Ovary (tissue), 3 donors: Measurements from ENCODE around the gene ARHGEF7.

Experiments used
- EP300 ChIP-seq: sonication (generic); formaldehyde crosslinking; IDR thresholded peaks from one replicate; pipeline ENCODE4 v1.6.1; 2017; ENCODE audit warnings: antibody characterized with exemption
- POLR2A ChIP-seq: fragments of 450-650 bp; IDR thresholded peaks from one replicate; pipeline ENCODE4 v1.6.1; 2017; ENCODE audit warnings: antibody characterized with exemption, mild to moderate bottlenecking, moderate library complexity
- TF ChIP-seq, protein P1 (sequence below), 3 donors: fragments of 450-650 bp in 2 of 3; fragments of 200-600 bp in 1 of 3; IDR thresholded peaks; one replicate each; pipeline versions ENCODE4 v1.5.1 to v1.8.0; 2016 to 2022; ENCODE audit warnings: antibody characterized with exemption in 3 of 3, mild to moderate bottlenecking in 1 of 3
- donor health status: DM: no; HTN: no; CAD: no.

DNA sequence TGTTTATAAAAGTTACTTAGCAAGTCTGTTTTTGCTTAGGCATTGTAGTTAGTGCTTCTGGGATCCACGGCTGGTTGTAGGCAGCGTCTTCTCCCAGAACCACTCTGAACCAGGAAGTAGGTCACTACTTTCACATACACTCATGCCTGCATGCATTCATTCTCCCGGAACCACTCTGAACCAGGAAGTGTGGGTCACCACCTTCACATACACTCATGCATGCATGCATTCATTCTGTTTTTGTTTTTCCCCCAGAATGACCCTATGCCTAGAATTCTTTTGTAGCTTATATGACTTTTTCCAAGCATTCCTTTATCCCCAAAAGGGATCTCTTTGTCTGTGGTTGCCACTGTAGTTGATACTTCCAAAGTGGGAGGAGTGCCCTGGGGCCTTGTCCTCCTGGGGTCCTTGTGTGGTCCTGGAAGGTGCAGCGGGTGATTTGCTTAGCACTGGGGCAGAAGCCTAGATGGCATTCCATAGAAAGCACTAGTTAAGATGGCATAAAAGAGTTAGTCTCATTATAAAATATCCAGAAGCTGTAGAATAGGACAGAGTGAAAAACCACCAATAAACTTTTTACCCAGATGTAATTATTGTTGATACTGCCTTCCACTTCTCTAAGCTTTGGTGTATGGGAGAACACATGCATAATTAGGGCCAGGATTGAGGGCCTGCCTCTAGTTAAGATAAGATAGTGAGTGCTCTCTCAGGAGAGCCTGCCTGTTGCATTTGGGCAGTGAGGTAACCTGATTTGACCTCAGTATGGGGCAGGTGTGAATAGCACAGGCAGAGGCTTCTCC is 136.7 kb downstream of the ARHGEF7 start:
- TF ChIP-seq, protein P1, sequence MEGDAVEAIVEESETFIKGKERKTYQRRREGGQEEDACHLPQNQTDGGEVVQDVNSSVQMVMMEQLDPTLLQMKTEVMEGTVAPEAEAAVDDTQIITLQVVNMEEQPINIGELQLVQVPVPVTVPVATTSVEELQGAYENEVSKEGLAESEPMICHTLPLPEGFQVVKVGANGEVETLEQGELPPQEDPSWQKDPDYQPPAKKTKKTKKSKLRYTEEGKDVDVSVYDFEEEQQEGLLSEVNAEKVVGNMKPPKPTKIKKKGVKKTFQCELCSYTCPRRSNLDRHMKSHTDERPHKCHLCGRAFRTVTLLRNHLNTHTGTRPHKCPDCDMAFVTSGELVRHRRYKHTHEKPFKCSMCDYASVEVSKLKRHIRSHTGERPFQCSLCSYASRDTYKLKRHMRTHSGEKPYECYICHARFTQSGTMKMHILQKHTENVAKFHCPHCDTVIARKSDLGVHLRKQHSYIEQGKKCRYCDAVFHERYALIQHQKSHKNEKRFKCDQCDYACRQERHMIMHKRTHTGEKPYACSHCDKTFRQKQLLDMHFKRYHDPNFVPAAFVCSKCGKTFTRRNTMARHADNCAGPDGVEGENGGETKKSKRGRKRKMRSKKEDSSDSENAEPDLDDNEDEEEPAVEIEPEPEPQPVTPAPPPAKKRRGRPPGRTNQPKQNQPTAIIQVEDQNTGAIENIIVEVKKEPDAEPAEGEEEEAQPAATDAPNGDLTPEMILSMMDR (IDR thresholded peaks at IDR 0.05), result no peak
- TF ChIP-seq POLR2A, result no peak
- TF ChIP-seq EP300, result no peak
